ENCODE data around the gene CCDC97. TPM values are rescaled to one million over a fixed set of nuclear protein-coding genes. Genes with fewer than 3 reads are reported as not detected.

The CCDC97 gene
- total RNA-seq, 1 experiment from 2014 or later = 23.0 TPM

DNA sequence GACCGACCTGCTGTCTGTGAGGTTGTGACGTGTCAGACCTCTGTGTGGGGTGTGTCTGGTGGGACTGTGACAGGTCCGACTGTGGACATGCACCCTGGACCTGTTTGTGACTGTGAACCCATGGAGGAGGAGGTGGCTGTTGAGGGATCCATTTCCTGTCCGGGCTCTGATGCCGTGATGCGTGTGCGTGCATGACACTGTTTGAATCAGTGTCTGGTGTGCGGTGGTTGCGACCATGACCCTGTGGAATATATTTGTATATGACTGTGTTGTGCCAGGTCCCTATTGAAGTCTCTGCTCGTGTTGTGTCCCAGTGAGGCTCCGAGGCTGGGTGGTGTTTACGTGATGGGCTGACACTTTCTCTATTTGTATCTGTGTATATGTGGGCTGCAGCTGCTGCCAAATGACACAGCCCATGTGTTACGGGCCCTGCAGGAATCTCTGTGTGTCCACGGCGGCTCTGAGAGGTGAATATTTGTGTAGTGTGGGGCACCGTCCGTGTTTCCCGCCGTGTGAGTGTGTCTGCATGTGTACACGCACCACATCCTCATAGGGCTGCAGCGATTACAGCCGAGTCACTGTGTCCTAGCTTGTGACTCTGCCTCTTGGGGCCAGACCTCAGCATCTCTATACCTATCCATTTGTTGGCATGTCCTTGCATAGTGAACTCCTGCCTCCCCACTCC is 18.3 kb downstream of the CCDC97 start (continued):
- TF ChIP-seq, protein P1, sequence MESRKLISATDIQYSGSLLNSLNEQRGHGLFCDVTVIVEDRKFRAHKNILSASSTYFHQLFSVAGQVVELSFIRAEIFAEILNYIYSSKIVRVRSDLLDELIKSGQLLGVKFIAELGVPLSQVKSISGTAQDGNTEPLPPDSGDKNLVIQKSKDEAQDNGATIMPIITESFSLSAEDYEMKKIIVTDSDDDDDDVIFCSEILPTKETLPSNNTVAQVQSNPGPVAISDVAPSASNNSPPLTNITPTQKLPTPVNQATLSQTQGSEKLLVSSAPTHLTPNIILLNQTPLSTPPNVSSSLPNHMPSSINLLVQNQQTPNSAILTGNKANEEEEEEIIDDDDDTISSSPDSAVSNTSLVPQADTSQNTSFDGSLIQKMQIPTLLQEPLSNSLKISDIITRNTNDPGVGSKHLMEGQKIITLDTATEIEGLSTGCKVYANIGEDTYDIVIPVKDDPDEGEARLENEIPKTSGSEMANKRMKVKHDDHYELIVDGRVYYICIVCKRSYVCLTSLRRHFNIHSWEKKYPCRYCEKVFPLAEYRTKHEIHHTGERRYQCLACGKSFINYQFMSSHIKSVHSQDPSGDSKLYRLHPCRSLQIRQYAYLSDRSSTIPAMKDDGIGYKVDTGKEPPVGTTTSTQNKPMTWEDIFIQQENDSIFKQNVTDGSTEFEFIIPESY (IDR thresholded peaks at IDR 0.05; ENCODE audit: extremely low read depth, insufficient replicate concordance, low read length) = no peak
- TF ChIP-seq RAD21 (IDR thresholded peaks at IDR 0.05; ENCODE audit: low read depth) = no peak
- TF ChIP-seq FOSL1 (IDR thresholded peaks at IDR 0.05; ENCODE audit: low read depth) = no peak

DNA sequence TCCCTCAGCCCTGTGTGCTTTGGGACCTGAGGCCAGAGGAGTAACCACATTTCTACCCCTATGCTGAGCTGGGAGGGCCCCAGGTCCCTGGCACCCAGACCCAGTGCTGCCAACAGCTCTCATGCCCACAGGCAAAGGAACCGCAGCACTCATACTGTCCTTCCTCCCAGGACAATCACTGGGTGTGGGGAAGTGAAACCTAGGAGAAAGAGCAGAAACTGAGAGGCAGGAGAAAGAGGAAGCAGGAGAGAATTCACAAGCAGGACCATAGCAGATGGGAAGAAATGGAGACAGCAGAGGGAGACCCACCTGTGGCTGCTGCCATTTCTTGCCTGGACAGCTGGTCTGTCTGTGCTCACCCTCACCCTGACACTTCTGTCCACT is 18.9 kb downstream of the CCDC97 start:
- CTCF ChIA-PET = no interaction called here
- TF ChIP-seq, protein P2, sequence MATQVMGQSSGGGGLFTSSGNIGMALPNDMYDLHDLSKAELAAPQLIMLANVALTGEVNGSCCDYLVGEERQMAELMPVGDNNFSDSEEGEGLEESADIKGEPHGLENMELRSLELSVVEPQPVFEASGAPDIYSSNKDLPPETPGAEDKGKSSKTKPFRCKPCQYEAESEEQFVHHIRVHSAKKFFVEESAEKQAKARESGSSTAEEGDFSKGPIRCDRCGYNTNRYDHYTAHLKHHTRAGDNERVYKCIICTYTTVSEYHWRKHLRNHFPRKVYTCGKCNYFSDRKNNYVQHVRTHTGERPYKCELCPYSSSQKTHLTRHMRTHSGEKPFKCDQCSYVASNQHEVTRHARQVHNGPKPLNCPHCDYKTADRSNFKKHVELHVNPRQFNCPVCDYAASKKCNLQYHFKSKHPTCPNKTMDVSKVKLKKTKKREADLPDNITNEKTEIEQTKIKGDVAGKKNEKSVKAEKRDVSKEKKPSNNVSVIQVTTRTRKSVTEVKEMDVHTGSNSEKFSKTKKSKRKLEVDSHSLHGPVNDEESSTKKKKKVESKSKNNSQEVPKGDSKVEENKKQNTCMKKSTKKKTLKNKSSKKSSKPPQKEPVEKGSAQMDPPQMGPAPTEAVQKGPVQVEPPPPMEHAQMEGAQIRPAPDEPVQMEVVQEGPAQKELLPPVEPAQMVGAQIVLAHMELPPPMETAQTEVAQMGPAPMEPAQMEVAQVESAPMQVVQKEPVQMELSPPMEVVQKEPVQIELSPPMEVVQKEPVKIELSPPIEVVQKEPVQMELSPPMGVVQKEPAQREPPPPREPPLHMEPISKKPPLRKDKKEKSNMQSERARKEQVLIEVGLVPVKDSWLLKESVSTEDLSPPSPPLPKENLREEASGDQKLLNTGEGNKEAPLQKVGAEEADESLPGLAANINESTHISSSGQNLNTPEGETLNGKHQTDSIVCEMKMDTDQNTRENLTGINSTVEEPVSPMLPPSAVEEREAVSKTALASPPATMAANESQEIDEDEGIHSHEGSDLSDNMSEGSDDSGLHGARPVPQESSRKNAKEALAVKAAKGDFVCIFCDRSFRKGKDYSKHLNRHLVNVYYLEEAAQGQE (IDR thresholded peaks at IDR 0.05; ENCODE audit: low read depth) = no peak
- no peak for TF ChIP-seq SIN3A (IDR thresholded peaks at IDR 0.05; ENCODE audit: low read depth)
- TF ChIP-seq, protein P3, sequence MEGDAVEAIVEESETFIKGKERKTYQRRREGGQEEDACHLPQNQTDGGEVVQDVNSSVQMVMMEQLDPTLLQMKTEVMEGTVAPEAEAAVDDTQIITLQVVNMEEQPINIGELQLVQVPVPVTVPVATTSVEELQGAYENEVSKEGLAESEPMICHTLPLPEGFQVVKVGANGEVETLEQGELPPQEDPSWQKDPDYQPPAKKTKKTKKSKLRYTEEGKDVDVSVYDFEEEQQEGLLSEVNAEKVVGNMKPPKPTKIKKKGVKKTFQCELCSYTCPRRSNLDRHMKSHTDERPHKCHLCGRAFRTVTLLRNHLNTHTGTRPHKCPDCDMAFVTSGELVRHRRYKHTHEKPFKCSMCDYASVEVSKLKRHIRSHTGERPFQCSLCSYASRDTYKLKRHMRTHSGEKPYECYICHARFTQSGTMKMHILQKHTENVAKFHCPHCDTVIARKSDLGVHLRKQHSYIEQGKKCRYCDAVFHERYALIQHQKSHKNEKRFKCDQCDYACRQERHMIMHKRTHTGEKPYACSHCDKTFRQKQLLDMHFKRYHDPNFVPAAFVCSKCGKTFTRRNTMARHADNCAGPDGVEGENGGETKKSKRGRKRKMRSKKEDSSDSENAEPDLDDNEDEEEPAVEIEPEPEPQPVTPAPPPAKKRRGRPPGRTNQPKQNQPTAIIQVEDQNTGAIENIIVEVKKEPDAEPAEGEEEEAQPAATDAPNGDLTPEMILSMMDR (IDR thresholded peaks at IDR 0.05 in 2 of 3, conservative IDR thresholded peaks at IDR 0.05 in 1 of 3; ENCODE audit: borderline replicate concordance in 1 of 3, insufficient read depth in 1 of 3, low read depth in 2 of 3, low read length in 2 of 3) = no peak
- no peak for TF ChIP-seq SRF (IDR thresholded peaks at IDR 0.05; ENCODE audit: low read depth)
- TF ChIP-seq, protein P1 (IDR thresholded peaks at IDR 0.05; ENCODE audit: extremely low read depth, insufficient replicate concordance, low read length) = no peak
- TF ChIP-seq CEBPB (IDR thresholded peaks at IDR 0.05; ENCODE audit: low read depth) = no peak
- TF ChIP-seq ELF1 (IDR thresholded peaks at IDR 0.05; ENCODE audit: borderline replicate concordance, low read depth) = no peak
- TF ChIP-seq POLR2A (IDR thresholded peaks at IDR 0.05; ENCODE audit: borderline replicate concordance, extremely low read depth, insufficient read depth, insufficient read length) = no peak
- TF ChIP-seq JUND (IDR thresholded peaks at IDR 0.05) = no peak
- TF ChIP-seq EGR1 (IDR thresholded peaks at IDR 0.05; ENCODE audit: low read depth) = no peak
- no peak for TF ChIP-seq ZNF274 (IDR thresholded peaks at IDR 0.05; ENCODE audit: low read depth, low read length)
- TF ChIP-seq, protein P4, sequence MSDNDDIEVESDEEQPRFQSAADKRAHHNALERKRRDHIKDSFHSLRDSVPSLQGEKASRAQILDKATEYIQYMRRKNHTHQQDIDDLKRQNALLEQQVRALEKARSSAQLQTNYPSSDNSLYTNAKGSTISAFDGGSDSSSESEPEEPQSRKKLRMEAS (IDR thresholded peaks at IDR 0.05) = no peak
- no peak for TF ChIP-seq ZFX (IDR thresholded peaks at IDR 0.05)

More for the DNA sequence above, 18.9 kb downstream of the CCDC97 start:
- peaks cover 8 to 24% of the 10 kb centered on the region in 2 experiments; a peak in 3 of 4 replicates for H3K4me1 ChIP-seq (ENCODE audit: control insufficient read depth in 1 of 2, insufficient read depth in 2 of 2, low read length in 2 of 2)
- ChIA-PET RAD21 (ENCODE audit: low non-redundant PET in 1 of 2, low total read pairs in 2 of 2, uncharacterized antibody in 2 of 2, unreplicated experiment in 2 of 2) (interaction anchor here in 1 of 2 experiments (0.8 kb wide), 1 partner anchor 10 kb away, joined by 3 read pairs; no protein-coding TSS in a partner anchor), POLR2A (no interaction called here)
- no peak overlapping the region for H3K4me2 ChIP-seq (ENCODE audit: low read length)
- H3K36me3 ChIP-seq (ENCODE audit: control insufficient read depth in 1 of 2, insufficient read depth in 2 of 2, low read length in 2 of 2) = peaks cover 0 to 6% of the 10 kb centered on the region in 2 experiments; a peak in 1 of 4 replicates
- no peaks in the 10 kb centered on the region for H3K9me3 ChIP-seq (ENCODE audit: control insufficient read depth in 1 of 2, insufficient read depth in 1 of 2, low read depth in 1 of 2, low read length in 2 of 2)
- H2AFZ ChIP-seq (ENCODE audit: low read depth, low read length, poor library complexity, severe bottlenecking) = no peak overlapping the region
- no TSS peak for BruUV-seq (replicated peaks)
- peak overlapping the region; percentile 17 for H3K27ac ChIP-seq (ENCODE audit: low read depth, low read length)
- DNase-seq (ENCODE audit: low read depth, low spot score) (no peak), ATAC-seq (no peak)
- intact Hi-C loops (cut with micrococcal nuclease) = no loop called here
- H4K20me1 ChIP-seq (ENCODE audit: insufficient read depth) = no peaks in the 10 kb centered on the region
- H3K27me3 ChIP-seq (ENCODE audit: insufficient read depth, low read length) = no peaks in the 10 kb centered on the region
- H3K9ac ChIP-seq (ENCODE audit: low read length) = no peak overlapping the region
- H3K9me2 ChIP-seq (ENCODE audit: insufficient read depth) = no peaks in the 10 kb centered on the region
- H3K79me2 ChIP-seq (ENCODE audit: insufficient read depth, low read length) = no peaks in the 10 kb centered on the region
- H3K4me3 ChIP-seq (replicated peaks in 1 of 2; ENCODE audit: low read depth in 1 of 2, low read length in 2 of 2) = no peak overlapping the region

Measured in HCT116 (cell line).